ENCODE data around the gene PRKCA.

- no peak for TF ChIP-seq POLR2A (conservative IDR thresholded peaks at IDR 0.05)
- no peak for TF ChIP-seq RFX5 (IDR thresholded peaks at IDR 0.05; ENCODE audit: low read depth, low read length)
- TF ChIP-seq CBX8 (IDR thresholded peaks at IDR 0.05; ENCODE audit: borderline replicate concordance, extremely low read depth, low read depth, low read length, poor library complexity, severe bottlenecking): no peak
- no peak for TF ChIP-seq ELF4 (CRISPR knock-in tag; IDR thresholded peaks at IDR 0.05)
- no peak for TF ChIP-seq ZNF445 (CRISPR knock-in tag; IDR thresholded peaks at IDR 0.05; ENCODE audit: low read depth)
- TF ChIP-seq ELK1 (CRISPR knock-in tag; IDR thresholded peaks at IDR 0.05): no peak
- TF ChIP-seq NFE2 (IDR thresholded peaks at IDR 0.05; ENCODE audit: low read depth): no peak
- no peak for TF ChIP-seq NONO (IDR thresholded peaks at IDR 0.05; ENCODE audit: low read depth in 2 of 2, low read length in 1 of 2)
- no peak for TF ChIP-seq EP300 (IDR thresholded peaks at IDR 0.05; ENCODE audit: low read length)
These were observed 527.5 kb downstream of the PRKCA start for GRCh38 chr17:66829883-66830282.

Data from K562 (cell line).